COLO829 (cell line): ENCODE measurements around the gene ACTR6.
A peak's percentile ranks its signal among the peaks of the same experiment; 100 is the strongest.
"Not testable (repeated sequence)": the region's sequence is repeated elsewhere in the genome, so short reads cannot be mapped to it uniquely, and the experiment has no call there.

Experiments used
- DNase-seq: peaks from one replicate; pipeline ENCODE4 v3.0.0; 2012; ENCODE audit warnings: low spot score

Gene ACTR6

GRCh38 chr12:100200463-100201181 is at the start of gene ACTR6:
ACTR6 (plus strand) TSS chr12:100200815; CDS start chr12:100200852, 37 bp downstream.
- peak; percentile 96 for DNase-seq

GRCh38 chr12:100151769-100152168 is 48.8 kb upstream of the ACTR6 start:
- DNase-seq, result no peak

DNA sequence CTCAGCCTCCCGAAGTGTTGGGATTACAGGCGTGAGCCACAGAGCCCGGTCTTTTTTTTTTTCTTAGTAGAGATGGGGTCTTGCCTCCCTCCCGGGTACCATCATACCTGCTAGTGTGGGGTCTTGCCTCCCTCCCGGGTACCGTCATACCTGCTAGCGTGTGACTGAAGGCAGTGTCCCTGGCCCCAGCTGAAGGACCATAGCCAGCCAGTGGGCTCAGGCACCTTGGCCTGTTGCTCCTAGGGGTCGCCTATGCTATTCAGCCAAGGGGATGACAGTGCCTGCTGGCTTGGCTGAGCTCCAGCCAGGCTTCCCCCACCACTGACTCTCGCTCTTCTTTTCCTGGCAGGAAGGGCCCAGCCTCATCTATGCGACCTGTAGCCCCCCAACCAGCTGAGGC is 47.5 kb upstream of the ACTR6 start:
- DNase-seq, result no peak

DNA sequence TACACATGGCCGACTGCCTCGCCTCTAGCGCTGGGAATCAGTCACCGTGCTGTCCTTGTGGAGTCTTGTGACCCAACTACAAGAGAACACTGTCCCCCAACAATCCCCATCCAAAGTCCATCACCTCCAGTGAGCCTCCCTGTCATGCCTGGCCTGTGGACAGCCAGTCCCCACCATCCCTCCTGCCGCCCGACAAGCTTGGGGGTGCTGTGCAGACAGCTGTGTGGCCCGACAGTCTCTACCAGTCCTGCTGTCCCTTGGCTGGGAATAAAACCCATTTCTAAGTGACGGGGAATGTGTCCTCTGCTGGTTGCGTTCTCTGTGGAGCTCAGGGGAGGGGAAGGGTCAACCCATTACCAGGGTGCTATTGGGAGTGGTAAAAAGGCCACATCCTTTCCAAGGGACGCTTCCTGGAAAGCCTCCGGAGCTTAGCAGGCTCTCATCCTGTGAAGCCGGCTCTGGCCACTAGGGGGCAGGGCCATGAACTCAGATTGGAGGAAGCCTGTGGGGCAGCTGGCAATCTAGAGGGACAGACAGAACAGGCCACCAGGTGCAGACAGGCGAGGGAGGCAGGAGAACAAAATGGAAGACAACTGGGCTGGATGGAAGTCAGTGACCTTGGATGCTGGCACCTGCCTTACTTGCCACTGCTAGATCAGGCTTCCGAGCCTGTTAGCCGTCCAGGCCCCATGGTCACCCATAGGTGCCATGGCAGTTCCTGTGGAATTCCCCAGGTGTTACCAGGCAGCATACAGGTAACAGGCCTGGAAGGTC is 46.0 kb upstream of the ACTR6 start:
- DNase-seq, result peak; percentile 50

DNA sequence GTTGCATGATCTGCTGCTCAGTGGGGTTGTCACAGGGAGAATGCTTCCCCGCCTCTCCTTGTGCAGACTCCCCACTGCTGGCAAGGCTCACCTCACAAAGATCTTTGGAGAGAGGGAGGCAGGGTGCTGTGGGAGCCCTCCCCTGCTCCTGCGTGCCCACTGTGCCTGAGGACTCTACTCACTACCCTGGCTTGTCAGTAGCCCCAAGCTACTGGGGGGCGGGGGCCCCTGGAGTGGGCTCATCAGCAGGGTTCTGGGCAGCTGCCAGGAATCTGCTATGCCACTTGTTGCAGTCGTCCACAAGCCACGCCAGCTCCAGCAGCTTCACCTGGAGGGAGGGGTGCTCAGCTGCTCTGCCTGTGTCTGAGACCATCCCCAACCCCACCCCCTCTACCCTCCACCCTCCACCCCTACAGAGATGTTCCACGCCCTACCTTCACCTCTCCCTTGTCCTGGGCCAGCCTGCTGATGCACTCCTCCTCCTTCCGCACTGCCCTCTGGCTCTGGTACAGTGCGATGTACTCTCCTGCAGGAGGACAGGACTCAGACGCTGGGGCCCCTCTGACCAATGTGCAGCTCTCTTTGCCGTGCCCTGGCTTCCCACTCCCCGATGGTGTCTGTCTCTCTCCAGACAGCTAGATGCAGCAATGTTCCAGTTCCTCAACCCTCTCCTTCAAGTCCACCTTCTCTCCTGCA is 43.7 kb upstream of the ACTR6 start:
- no peak for DNase-seq

- DNase-seq, result no peak
Measured at GRCh38 chr12:100157427-100157821, 43.2 kb upstream of the ACTR6 start.

- DNase-seq, result no peak
Measured at GRCh38 chr12:100158535-100158934, 42.1 kb upstream of the ACTR6 start.

DNA sequence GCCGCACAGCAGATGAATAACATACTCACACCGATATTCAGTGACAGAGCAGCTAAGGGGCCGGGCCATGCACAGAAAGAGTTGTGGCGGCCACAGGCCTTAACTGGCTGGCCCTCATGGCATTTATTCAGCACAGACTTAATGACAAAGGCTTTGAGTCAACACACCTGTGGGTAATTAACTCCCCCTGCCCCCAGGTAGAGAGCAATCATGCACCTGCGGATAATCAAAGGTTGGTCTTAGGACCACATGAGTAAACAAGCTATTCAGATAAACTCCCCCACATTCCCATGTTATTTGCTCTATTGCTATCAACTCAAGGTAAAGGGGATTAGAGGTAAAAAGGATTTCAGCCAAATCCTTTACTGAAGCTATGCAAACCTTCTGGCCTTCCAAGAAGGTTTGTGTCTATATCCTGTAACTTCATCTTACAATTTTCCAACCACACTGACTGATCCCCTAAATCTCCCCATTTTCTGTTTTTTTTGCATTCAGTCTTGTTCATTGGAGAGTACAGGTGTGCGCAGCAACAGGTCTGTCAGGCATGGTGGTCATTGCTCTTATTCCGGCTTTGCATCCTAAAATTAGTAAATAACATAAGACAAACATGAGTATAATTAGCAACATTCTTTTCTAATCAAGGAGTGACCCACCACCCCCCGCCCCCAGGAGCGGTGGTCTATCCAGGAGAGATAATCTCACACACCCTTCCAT is 41.1 kb upstream of the ACTR6 start:
- no peak for DNase-seq

DNA sequence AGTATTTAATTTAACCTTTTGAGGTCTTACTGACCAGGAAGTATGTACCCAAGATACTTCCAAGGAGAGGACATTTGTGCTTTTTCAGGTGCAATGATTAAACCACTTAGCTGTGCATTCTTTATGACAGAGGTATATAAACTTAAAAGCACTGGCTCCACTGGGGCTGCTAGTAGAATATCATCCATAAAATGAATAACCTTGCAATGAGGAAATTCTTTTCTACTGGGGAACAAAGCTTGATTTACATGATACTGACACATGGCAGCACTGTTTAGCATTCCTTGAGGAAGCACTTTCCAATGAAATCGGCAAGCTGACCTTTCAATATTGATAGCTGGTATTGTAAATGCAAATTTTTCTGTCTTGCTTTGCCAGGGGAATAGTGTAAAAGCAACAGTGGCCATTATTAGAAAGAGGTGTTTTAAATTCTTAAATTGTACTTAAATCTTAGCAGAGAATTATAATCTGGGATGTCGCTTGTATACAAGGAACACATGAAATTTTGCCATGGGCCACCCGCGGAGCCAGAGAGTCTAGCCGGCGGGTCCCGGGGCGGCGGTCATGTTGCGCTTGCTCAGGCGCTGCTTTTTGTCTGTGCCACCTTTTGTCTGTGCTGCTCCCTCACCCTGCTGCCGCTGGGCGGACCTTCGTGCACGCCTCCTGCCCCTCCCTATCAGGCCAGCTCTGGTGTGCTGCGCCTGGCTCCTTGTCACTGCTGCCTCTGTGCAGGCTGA is 37.0 kb upstream of the ACTR6 start:
- DNase-seq, result peak; percentile 77

DNA sequence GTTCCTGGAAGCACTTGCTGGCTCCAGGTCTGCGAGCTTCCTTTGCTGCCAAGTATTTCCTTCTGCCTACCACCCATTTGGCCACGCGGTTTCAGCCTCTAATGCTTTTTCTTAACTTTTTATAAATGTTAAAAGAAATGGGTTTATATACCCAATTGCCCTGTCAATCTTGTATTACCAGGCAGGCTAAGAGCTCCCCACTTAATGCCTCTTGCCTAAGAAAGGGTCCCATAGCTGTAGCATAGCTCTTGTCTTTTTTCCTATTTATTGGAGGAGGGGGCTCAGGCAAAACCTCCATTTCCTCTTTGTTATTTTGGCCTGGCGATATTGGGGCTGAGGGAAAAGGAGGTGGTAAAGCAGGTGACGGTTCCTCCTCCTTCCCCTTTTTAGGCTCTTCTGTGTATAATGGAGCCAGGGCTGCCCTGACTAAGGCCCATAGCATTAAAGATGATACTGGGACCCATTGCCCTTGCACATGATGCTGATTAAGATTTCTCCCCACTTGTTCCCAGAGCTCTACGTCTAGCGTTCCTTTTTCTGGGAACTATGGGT is 36.4 kb upstream of the ACTR6 start:
- DNase-seq, result no peak

- DNase-seq, result no peak
Measured at GRCh38 chr12:100165356-100165755, 35.3 kb upstream of the ACTR6 start.

DNA sequence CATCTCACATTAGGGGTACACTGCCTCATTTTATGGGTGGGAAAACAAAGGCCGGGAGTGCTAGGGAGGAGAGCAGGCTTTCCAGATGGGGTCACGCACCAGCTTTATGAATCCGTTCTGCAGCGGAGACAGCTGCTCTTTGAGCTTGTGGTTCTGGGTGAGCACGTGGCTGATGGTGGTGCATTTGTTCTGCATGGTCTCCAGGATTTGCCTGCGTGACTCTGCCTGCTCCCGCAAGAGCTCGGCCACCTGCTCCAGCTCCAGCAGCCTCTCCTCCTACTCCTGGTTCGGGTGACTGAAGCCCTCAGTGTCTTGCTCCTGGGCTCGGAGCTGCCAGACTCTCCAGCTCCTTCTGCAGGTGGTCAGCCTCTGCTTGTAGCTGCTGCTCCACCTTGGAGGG is 34.4 kb upstream of the ACTR6 start:
- no peak for DNase-seq

GRCh38 chr12:100168562-100168961 is 32.1 kb upstream of the ACTR6 start:
- DNase-seq, result no peak

- DNase-seq, result no peak
Measured at GRCh38 chr12:100169345-100169744, 31.3 kb upstream of the ACTR6 start.

- DNase-seq, result no peak
Measured at GRCh38 chr12:100170313-100170858, 30.2 kb upstream of the ACTR6 start.

- no peak for DNase-seq
Measured at GRCh38 chr12:100171248-100171647, 29.4 kb upstream of the ACTR6 start.

GRCh38 chr12:100173111-100173510 is 27.5 kb upstream of the ACTR6 start:
- no peak for DNase-seq

- no peak for DNase-seq
Measured at GRCh38 chr12:100174495-100174894, 26.1 kb upstream of the ACTR6 start.

- DNase-seq, result not testable (repeated sequence)
Measured at GRCh38 chr12:100176493-100176892, 24.1 kb upstream of the ACTR6 start.

DNA sequence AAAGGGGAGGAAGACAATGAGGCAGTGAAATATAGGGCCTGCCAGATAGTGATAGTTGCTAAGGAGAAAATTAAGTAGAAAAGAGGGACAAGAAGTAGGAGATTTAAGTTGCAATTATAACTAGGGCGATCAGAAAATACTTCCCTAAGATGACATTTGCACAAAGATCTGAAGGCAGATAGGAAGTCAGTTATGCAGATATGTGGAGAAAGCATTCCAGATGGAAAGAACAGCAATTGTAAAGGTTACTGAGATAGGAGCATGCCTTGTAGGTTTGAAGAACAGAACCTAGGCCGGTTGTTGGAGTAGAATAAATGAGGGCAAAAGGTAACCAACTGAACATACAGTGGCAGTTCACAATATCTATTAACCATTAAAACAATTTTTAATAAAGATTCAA is 21.4 kb upstream of the ACTR6 start:
- DNase-seq, result no peak

GRCh38 chr12:100184549-100185145 is 16.0 kb upstream of the ACTR6 start:
- DNase-seq, result no peak
